ENCODE measurements around the gene STK25.
"Not testable (repeated sequence)": the region's sequence is repeated elsewhere in the genome, so short reads cannot be mapped to it uniquely, and the experiment has no call there.

The STK25 gene

GRCh38 chr2:241507430-241508239 lies 749 bp downstream of the STK25 start:
- DNase-seq (ENCODE audit: low read depth) = no peak

GRCh38 chr2:241506793-241507429 lies 1.5 kb downstream of the STK25 start:
- no peak for DNase-seq (ENCODE audit: low read depth)

- not testable (repeated sequence) for DNase-seq (ENCODE audit: low read depth)
Observed at GRCh38 chr2:241506317-241506716, 2.1 kb downstream of the STK25 start.

- DNase-seq (ENCODE audit: low read depth) = no peak
Observed at GRCh38 chr2:241505781-241506201, 2.6 kb downstream of the STK25 start.

- no peak for DNase-seq (ENCODE audit: low read depth)
Observed at GRCh38 chr2:241505086-241505780, 3.2 kb downstream of the STK25 start.

- no peak for DNase-seq (ENCODE audit: low read depth)
Observed at GRCh38 chr2:241503776-241504392, 4.5 kb downstream of the STK25 start.

GRCh38 chr2:241502281-241502680 lies 6.1 kb downstream of the STK25 start:
- no peak for DNase-seq (ENCODE audit: low read depth)

GRCh38 chr2:241501551-241501950 lies 6.8 kb downstream of the STK25 start:
- no peak for DNase-seq (ENCODE audit: low read depth)

GRCh38 chr2:241501099-241501541 lies 7.3 kb downstream of the STK25 start:
- no peak for DNase-seq (ENCODE audit: low read depth)

GRCh38 chr2:241500431-241500975 lies 7.9 kb downstream of the STK25 start:
- no peak for DNase-seq (ENCODE audit: low read depth)

GRCh38 chr2:241500016-241500415 lies 8.4 kb downstream of the STK25 start:
- DNase-seq (ENCODE audit: low read depth) = no peak

- no peak for DNase-seq (ENCODE audit: low read depth)
Observed at GRCh38 chr2:241499146-241499965, 9.0 kb downstream of the STK25 start.

GRCh38 chr2:241498115-241499070 lies 10.0 kb downstream of the STK25 start:
- DNase-seq (ENCODE audit: low read depth) = no peak

- no peak for DNase-seq (ENCODE audit: low read depth)
Observed at GRCh38 chr2:241496904-241497877, 11.2 kb downstream of the STK25 start.

- no peak for DNase-seq (ENCODE audit: low read depth)
Observed at GRCh38 chr2:241496003-241496707, 12.2 kb downstream of the STK25 start.

- DNase-seq (ENCODE audit: low read depth) = no peak
Observed at GRCh38 chr2:241495172-241496002, 13.0 kb downstream of the STK25 start.

- no peak for DNase-seq (ENCODE audit: low read depth)
Observed at GRCh38 chr2:241494311-241494908, 14.0 kb downstream of the STK25 start.
